NCI-H748 treated with DMSO at 0.1 percent for 48 hours (cell line): ENCODE results near the gene IQGAP3.
"Not testable (repeated sequence)": the region's sequence is repeated elsewhere in the genome, so short reads cannot be mapped to it uniquely, and the experiment has no call there.

Experiments used
- DNase-seq: peaks from one replicate; lab custom pipeline; 2025; lab: John Stamatoyannopoulos, UW

Gene IQGAP3, protein sequence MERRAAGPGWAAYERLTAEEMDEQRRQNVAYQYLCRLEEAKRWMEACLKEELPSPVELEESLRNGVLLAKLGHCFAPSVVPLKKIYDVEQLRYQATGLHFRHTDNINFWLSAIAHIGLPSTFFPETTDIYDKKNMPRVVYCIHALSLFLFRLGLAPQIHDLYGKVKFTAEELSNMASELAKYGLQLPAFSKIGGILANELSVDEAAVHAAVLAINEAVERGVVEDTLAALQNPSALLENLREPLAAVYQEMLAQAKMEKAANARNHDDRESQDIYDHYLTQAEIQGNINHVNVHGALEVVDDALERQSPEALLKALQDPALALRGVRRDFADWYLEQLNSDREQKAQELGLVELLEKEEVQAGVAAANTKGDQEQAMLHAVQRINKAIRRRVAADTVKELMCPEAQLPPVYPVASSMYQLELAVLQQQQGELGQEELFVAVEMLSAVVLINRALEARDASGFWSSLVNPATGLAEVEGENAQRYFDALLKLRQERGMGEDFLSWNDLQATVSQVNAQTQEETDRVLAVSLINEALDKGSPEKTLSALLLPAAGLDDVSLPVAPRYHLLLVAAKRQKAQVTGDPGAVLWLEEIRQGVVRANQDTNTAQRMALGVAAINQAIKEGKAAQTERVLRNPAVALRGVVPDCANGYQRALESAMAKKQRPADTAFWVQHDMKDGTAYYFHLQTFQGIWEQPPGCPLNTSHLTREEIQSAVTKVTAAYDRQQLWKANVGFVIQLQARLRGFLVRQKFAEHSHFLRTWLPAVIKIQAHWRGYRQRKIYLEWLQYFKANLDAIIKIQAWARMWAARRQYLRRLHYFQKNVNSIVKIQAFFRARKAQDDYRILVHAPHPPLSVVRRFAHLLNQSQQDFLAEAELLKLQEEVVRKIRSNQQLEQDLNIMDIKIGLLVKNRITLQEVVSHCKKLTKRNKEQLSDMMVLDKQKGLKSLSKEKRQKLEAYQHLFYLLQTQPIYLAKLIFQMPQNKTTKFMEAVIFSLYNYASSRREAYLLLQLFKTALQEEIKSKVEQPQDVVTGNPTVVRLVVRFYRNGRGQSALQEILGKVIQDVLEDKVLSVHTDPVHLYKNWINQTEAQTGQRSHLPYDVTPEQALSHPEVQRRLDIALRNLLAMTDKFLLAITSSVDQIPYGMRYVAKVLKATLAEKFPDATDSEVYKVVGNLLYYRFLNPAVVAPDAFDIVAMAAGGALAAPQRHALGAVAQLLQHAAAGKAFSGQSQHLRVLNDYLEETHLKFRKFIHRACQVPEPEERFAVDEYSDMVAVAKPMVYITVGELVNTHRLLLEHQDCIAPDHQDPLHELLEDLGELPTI (N-terminal part only)

DNA sequence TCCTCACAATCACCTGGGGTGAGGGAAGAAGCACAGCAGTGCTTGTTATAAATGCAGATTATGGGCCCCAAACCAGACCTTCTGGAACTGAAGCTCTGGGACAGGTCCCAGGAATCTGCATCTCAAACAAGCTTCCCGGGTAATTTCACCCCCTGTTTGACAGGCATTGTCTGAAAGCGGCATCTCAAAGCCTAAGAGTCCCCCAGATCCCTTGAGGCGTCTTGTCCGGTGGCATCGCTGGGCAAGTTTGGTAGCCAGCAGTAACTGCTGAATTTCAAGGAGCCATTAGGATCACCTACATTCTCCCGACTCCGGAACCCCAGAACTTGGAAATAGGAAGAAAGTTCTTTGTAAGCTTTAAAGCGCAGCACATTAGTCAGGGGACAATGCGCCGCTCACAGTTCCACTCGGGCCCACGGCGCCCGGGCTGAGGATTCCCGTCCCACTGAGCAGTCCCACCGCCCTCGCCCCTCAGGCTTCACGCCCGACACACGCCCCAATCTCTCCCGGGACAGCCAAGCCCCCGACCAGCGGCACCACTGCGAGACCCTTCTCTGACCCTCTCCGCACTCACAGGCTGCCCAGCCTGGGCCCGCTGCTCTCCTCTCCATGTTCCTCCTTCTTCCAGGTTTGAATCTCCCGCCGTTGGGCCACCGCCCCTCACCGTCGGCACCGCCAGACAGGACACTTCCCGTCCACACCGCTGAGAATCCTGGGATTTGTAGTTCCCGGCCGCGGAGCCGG is at the start of gene IQGAP3:
Gene IQGAP3 (minus strand): TSS at position 647 of the 744 bp plus-strand sequence. CDS start 36 bp downstream, at position 611.
- peak; percentile 72 for DNase-seq

GRCh38 chr1:156619582-156619955 is 47.2 kb upstream of the IQGAP3 start:
- no peak for DNase-seq

DNA sequence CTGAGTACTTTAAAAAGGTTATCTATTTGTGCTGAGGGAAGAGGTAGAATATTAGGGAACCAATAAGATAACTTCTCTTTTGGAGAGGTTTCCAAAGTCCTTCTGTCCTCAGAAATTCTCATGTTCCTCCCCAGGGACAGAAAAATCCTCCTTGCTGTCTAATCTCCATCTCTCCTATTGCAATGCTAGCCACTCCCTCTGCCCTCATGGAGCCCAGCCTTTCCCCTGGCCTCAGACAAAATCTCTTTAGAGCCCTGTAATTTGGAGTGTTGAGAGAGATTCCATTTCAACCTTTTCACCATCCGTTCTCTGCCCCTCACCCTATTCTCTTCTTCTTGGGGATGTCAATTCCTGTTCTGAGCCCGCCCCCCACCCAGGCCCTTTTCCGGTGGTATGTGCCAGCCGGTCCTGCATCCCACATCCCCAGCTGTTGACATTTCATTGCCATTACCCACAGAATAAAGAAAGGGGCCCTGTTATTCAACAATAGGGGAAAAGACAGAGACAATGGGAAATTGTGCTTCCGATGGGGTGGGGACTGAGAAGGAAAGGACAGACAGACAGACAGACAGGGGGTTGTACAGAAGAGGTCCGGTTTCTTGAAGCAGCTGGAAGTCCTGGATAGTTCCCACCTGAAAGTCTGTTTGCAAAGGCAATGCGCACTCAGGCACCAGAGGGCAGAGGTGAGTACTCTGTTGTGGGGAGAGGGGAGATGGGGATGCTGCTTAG is 46.7 kb upstream of the IQGAP3 start, which contains the start of gene HAPLN2:
Gene HAPLN2 (plus strand): TSS at position 563 of the 729 bp plus-strand sequence. CDS start 4,076 bp downstream, outside the sequence.
- DNase-seq: no peak

DNA sequence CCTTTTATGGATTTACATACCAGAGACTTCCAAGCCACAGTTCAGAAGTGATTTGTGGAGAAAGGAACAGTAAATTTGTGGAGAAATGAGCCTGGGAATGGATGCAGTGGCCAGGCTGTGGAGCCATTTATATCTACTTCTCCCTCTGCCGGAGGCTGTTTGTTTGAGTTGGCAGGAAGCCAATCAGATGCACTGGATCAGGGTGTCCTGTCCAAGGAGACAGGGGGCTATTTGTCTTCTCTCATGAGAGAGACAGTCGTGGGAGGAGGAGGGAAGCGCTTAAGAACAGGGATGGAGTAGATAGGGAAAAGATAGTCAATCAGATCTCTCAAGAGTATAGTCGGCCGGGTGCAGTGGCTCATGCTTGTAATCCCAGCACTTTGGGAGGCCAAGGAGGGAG is 44.1 kb upstream of the IQGAP3 start:
- DNase-seq: peak; percentile 9

GRCh38 chr1:156615946-156616345 is 43.6 kb upstream of the IQGAP3 start:
- no peak for DNase-seq

GRCh38 chr1:156612666-156613065 is 40.3 kb upstream of the IQGAP3 start:
- no peak for DNase-seq

- not testable (repeated sequence) for DNase-seq
Observed at GRCh38 chr1:156610072-156610471, 37.7 kb upstream of the IQGAP3 start.

- DNase-seq: peak; percentile 17
Observed at GRCh38 chr1:156608981-156609380, 36.6 kb upstream of the IQGAP3 start.

DNA sequence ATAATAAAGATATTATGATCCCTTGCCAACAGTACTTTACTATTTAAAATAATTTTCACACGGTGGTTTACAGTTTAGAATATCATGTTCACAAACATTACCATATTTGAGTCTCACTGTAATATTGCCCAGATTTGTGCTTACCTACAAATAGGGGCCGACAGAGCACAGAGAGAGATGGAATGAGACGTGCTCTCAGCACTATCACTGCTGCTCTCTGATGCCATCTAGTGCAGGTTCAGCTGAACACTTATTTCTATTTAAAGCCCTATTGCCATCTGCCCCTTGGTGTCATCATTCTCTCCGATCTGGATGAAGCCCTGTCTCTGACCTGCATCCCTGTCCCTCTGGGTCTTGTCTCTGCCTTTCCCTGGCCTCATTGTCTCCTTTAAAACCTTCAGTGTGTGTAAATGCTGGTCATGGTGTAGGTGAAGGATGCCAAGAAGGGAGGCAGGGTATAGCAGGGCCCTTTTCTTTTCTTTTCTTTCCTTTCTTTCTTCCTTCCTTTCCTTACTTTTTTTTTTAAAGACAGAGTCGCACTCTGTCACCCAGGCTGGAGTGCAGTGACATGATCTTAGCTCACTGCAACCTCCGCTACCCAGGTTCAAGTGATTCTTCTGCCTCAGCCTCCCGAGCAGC is 35.8 kb upstream of the IQGAP3 start:
- peak; percentile 67 for DNase-seq

- not testable (repeated sequence) for DNase-seq
Observed at GRCh38 chr1:156607344-156607743, 35.0 kb upstream of the IQGAP3 start.

GRCh38 chr1:156602557-156602993 is 30.2 kb upstream of the IQGAP3 start:
- peak; percentile 10 for DNase-seq

DNA sequence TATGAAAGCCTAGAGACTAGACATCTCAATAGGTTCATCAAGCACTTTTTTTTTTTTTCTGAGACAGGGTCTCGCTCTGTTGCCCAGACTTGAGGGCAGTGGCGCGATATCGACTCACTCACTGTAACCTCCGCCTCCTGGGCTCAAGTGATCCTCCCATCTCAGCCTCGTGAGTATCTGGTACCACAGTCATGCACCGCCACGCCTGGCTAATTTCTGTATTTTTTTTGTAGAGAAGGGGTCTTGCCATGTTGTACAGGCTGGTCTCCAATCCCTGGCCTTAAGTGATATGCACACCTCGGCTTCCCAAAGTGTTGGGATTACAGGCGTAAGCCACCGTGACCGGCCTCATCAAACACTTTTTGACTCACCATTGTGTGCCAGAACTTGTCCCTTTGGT is 29.5 kb upstream of the IQGAP3 start:
- no peak for DNase-seq

DNA sequence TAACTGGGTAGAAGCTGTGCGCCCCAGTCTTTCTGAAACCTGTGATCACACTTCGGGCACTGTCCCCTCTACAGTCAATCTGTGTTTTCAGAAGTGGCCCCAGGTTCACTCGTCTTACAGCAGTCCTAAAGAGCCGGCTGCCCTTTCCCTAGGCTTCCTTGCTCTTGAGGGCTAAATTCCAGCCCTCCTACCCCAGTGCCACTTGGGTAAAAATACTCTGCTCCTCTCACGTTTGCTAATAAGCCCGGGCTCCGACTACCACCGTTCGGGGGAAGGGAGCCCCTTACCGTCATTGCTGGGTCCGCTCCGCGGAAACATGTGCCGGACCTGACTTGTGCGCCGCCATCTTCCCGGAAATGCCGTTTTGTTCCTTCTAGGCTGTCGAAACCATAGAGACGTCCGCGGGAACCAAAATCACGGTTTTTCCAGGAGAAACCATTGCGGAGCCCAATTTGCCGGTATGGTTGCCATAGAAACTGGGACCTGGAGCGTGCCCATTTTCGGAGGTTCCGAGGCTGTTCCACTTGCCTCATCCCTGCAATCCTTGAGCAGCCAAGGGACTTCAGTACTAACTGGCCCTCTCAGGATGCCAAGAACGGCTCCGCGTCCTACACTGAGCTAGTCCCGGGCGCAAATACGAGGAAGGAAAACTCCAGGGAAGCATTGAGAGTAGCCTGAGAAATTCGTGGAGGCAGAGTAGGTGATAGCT is 28.9 kb upstream of the IQGAP3 start, which contains the start of gene GPATCH4:
Gene GPATCH4 (minus strand): TSS at position 358 of the 709 bp plus-strand sequence.
- peak; percentile 72 for DNase-seq

DNA sequence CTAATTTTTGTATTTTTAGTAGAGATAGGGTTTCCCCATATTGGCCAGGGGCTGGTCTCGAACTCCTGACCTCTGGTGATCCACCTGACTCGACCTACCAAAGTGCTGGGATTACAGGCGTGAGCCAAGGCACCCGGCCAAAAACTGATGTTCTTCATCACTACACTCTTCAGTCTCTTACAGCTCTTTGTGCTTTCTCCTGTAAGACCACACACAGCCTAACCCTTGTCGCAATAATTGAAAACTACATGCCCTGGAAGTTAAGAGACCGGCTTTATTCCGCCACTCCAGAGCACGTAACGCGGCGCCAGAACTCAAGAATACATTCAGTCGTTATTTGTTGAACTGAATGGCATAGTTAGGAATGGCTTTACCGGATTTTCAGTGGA is 28.4 kb upstream of the IQGAP3 start:
- no peak for DNase-seq

DNA sequence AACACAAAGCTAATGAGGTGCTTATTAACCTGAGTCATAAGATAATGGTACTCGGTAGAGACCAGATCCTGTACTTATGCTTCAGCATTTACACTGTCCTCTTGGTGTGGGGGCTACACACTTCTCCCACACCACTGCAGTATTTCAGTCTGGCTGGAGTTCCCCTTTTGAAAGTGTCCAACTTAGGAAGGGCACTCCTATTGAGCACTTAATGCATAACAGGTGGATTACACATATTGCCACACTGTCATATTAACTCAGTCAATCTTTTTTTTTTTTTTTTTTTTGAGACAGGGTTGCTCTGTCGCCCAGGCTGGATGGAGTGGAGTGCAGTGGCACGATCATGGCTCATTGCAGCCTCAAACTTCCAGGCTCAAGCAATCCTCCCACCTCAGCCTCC is 27.4 kb upstream of the IQGAP3 start:
- DNase-seq: no peak

- no peak for DNase-seq
Observed at GRCh38 chr1:156598731-156599432, 26.5 kb upstream of the IQGAP3 start.

GRCh38 chr1:156598125-156598524 is 25.8 kb upstream of the IQGAP3 start:
- no peak for DNase-seq

GRCh38 chr1:156596426-156596825 is 24.1 kb upstream of the IQGAP3 start:
- DNase-seq: no peak
